GM21528 (cell line): ENCODE results near the gene TRIM27.
"Not testable (repeated sequence)": the region's sequence is repeated elsewhere in the genome, so short reads cannot be mapped to it uniquely, and the experiment has no call there.

Source experiments
- ATAC-seq: cut with Tn5 transposase; IDR thresholded peaks from one replicate; pipeline ENCODE4 v1.9.1; 2021; ENCODE audit warnings: mild to moderate bottlenecking, moderate library complexity; ENCODE audit not compliant: unreplicated experiment, low FRiP score

Gene TRIM27

DNA sequence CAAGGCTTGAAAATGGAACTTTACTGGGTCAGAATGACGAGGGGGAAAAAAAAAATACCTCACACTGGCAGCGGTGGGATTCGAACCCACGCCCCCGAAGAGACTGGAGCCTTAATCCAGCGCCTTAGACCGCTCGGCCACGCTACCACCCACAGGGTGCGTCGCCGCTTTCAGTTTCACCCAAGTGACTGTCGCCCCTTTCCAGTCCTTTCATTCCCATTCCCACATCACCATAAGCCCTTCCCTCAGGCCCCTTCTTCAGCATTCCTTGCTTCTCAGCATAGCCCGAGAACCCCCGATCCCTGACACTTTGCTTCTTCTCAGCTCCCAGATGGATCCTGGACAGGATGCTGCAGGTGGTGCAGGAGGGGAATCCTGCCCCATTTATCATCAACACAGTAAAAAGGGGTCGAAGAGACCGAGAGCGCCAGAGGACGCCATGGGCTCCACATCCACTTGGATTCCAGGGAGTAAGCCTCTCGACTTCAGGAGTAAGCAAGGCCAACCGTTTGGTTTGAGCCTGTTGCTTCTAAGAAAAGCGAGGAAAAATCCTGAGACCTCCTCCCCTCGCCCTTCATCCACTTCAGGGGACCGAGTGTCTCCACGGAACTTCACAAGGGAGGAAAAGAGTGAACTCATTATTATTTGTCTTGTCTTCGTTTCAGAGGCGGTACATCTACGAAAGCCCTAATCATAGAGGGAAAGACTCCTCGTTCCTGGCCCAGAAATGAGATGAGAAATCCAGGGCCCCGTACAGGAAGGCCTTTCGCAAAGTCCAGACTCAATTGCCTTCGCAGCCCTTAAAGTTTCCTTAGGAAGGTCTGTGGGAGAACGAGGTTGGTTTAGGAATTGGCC is 20.0 kb upstream of the TRIM27 start:
- no peak for ATAC-seq

DNA sequence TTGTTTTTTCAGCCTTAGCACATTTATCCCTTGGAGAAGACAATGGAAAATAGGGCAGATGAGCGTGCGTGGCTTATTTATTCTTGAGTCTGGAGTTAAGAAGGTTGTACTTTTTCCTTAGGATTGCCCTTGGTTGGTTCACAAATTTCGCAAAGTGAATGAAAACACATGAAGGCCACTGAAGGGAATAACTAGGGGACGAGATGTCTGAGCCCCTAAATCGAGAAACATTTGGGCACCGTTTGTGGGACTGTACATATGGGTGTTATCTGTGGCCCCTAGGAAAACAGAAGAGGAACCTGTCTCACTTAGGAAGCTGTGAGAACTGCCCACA is 19.4 kb upstream of the TRIM27 start:
- ATAC-seq: no peak

DNA sequence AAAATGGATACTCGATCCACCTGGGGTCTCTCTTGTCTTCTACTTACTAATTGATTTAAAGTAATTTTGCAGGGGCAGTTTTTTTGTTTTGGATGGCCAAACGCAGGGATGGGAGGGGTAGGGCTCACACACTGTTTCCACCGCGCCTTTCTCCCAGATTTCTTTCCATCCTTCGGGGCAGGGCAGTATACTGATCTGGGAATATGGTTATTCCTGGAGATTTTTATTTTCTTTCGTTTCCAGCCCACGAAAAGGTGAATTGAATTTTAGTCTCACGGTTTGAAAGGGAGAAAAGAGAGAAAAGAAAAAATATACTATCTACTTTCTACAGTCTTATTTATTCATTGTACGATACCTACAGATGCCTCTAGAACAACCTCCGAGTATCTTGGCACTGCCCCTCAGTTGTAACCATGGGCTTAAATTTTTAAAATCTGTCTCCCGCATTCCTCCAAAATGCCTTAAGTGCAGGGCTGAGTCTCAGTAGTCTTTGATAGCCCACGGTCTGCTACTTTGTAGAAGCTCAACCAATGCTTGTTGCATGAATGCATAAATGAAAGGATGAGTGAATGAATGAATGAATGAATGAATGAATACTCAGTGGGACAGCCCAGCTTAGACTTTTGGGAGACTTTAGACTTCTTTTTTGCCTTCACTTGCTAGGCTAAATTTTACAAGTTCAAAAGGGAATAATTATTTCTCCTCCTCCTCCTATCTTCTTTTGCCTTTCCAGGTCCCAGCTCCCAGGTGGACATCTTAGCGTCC is 18.1 kb upstream of the TRIM27 start:
- ATAC-seq: no peak

DNA sequence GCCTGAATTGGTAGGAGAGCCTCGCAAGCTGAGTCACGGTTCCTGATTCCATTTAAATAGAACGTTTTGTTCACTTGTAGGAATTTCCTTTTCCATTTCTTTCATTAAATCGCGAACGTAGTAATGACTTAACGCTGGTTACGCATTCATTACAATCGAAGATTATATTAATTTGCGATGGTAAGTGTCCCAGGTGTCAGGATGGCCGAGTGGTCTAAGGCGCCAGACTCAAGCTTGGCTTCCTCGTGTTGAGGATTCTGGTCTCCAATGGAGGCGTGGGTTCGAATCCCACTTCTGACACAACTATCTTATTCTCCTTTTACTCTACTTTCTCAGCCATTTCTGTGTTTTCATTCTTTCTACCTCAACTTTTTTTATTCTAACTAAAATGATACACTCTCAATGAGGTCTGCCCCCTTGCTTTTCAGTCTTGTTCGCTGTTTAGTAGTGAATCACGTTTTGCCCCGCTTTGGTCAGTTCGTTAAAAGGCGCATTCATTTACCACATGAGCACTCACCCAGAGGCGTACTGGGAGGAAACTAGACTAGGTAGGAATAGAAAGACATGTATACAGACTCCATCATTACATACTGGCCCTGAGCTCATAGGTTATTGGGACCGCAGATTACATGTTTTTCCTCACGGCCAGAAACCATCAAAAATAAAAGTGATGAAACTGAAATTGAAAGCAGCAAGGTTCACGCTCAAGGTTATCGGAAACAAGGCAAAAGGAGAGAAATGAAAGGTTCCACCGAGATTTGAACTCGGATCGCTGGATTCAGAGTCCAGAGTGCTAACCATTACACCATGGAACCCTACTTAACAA is 17.3 kb upstream of the TRIM27 start:
- peak; percentile 61 for ATAC-seq

DNA sequence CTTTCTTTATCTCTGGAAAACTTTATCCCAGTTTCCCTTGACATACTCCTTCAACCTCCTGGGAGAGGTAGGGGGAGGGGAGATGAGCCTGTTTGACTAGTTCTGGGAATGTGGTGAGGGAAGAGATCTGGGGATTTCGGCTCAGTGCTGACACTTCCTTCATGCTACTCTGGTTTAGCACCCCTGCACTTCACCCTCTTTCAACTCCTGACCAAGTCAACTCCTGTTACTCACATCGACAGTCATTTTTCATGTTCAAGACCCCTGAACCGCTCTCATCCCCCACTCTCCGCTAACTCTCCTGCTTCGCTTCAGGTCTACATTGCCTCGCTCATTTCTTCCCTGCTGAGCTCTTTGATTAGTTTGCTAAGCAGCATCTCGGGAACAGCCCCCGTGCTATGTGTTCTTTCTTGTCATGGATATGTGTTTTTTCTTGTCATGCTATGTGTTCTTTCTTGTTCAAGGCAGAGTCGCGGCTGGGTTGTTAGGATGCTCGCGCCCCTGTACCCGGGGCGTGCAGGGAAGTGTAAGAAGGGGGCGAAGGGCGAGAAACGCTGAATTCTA is 16.6 kb upstream of the TRIM27 start:
- peak; percentile 19 for ATAC-seq

DNA sequence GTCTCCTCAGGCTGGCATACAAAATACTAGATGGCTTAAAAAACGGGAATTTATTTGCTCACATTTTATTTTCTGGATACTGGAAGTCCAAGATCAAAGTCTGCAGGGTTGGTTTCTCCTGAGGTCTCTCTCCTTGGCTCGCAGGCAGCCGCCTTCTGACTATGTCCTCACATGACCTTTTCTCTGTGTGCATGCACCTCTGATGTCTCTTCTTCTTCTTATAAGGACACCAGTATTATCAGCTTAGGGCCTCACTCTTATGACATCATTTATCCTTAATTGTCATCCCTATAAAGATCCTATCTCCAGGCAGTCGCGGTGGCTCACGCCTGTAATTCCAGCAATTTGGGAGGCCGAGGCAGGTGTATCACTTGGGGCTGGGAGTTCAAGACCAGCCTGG is 9.3 kb upstream of the TRIM27 start:
- no peak for ATAC-seq

DNA sequence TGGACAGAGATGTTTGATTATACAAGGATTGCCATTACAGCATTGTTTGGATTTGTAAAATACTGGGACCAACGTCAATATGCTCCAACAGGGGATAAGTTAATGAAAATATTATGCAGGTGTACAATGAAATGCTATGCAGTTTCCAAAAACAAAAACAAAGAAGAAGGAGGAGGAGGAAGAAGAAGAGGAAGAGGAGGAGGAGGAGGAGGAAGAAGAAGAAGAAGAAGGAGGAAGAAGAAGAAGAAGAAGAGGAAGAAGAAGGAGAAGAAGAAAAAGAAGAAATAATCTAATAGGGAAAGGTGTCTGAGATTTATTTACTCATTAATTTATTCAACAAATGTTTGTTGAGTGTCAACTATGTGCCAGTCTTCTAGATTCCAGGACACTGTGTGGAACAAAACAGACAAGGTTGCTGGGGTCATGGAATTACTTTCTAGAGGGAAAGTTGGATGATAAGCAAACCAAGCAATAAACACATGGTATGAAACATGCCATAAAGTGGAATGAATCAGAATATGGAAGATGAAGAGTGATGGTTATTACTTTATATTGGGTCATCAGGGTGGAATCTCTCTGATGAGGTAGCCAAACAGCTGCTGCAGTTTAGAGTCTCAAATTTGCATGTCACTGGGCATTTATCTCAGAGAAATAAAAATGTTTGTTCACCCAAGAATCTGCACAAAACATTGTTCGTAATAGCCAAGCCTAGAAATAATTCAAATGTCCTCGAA is 6.3 kb upstream of the TRIM27 start:
- no peak for ATAC-seq

DNA sequence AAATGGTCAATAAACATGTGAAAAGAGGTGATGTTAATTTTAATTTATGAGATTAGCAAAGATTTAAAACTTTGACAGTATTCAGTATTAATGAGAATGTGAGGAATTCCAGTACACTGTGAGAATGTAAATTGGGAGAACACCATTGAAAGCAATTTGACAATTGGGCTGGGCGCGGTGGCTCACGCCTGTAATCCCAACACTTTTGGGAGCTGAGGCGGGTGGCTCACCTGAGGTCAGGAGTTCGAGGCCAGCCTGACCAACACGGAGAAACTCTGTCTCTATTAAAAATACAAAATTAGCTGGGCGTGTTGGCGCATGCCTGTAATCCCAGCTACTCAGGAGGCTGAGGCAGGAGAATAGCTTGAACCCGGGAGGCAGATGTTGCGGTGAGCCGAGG is 5.6 kb upstream of the TRIM27 start:
- not testable (repeated sequence) for ATAC-seq

DNA sequence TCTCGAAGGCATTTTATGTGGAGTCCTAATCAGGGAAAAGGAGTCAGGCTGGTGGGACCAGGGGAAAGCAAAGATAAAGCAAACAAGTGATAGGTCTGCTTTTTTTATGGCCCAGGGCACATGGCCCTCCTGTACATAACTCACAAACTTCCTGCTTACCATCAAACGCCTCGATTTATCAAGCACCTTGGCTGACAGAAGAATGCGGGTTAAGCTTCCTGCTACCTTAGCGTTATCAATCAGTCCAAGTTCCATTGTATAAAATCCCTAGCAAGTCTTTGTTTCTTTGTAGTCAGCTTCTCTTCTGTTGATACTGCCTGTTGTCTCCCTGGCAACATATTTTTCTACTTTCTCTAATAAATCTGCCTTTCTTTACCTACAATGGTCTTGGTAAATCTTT is 4.1 kb upstream of the TRIM27 start:
- ATAC-seq: no peak

DNA sequence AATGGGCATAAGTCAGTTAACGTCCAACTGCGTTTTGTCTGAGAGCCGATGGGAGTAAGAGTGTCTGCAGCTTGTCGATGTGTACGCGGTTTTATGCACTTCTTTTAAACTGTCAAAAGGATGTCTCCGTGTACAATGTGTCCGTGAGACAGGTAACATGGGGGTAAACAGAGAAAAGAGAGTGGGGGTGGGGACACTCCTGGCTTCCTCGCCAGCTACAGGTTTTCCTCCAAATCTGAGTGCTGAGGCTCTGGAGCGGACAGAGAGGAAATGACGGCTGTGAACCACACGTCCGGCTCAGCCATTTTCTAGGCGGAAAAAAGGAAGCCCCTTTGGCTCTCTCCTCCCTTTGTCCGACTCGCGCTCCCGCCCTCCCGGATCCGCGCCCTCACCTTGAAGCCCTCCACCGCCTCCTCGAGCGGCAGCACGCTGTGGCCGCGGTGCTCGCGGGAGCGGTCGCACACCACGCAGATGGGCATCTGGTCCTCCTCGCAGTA is 916 bp downstream of the TRIM27 start:
- ATAC-seq: peak; percentile 31

DNA sequence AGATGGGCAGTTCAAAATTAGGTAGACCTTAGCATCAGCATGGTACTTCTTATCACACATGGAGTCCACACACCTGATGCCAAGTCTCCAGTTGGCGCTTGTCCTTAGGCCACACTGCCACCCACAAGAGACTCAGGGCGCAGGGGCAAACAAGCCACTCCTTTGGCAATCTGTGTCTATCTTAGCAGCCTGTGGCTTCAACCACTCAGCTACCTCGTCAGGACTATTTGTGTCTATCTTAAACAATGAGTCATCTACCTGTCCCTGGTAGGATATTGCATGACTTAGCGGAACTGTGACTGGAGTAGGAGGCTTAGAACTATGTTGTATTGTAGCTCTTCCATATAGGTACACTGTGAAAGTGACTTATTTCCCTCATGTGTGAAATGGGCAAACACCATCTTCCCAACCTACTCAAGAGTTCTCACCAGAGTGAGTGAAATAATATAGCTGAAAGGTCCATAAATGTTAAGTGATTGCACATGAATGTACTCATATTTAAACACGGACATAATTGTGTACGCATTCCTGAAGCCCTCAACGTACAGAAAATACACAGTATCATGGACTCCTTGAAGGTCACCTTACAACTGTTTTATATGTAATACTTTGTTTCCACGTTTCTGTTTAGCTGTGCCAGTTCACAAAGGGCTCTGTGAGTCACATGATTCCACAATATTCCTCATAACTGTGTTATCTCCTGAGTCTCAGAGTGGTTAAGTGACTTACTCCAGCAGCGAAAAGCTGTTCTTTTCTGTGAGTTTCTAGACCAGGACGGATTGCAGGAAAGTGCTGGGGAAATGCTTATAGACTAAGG is 1.6 kb downstream of the TRIM27 start:
- no peak for ATAC-seq

DNA sequence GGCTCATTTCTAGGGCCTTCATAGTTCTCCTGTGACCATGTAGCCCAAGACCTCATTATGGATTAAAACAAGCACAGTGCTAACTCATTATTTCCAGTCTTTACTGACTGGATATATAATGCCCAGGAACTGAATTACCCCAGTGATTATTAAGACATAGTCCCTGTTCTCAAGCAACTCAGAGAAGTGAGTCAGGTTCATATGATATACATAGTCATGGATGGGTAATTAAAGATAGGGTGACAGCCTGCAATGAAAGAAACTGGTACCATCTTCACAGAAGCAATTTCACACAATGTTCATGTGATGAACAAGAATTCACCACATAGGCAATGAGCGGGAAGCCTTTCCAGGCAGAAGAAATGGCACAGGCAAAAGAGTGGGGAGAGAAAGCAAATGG is 3.5 kb downstream of the TRIM27 start:
- ATAC-seq: no peak

DNA sequence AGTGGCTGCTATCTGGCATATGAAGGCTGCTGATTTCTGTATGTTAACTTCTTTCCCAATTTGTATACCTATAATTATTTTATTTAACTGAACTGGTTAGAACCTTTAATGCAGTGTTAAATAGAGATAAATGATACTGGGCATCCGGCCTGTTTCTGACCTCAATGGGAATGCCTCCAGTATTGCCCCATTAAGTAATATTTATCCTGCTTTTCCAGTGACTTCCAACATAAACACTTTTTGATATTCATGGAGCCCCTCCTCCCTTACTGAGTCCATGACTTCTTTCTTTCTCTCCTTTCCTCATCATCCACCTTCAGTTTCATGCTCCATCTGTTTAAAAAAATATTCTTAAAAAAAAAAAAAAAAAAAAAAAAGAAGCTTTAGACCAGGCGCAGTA is 8.8 kb downstream of the TRIM27 start:
- ATAC-seq: no peak

DNA sequence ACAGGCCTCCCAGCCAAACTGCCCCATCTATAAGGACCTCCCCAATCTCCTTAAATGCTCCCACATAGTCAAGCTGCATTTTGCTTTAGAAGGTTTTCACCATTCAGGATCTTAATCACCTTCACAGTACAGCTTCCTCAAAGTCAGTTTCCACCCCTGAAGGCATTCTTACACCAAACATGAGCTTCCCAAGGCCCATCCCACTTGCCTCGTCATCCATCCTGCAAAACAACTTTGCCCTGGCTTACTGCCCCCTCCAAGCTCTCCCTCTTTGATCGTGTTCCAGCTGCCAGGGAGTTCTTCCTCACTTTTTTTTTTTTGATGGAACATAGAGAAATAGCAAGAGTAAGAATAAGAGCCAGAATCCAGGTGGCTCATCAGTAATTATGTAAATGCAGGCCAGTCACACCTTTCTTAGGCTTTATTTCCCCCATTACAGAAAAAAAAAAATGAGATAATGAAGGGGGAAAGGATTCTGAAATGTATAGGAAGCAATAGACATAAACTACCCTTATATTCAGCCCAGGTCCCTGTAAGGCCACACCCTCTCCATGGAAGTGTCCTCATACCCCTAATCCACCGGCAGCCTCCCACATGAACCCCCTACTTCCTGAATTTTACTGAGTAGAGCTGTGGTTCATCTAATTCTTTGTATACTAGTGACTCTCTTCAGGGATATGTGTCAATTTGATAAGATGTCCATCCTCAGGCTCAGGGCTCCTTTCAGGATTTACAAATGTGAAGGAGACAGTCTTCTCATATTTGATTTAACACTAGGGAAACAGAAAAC is 12.7 kb downstream of the TRIM27 start:
- ATAC-seq: no peak

DNA sequence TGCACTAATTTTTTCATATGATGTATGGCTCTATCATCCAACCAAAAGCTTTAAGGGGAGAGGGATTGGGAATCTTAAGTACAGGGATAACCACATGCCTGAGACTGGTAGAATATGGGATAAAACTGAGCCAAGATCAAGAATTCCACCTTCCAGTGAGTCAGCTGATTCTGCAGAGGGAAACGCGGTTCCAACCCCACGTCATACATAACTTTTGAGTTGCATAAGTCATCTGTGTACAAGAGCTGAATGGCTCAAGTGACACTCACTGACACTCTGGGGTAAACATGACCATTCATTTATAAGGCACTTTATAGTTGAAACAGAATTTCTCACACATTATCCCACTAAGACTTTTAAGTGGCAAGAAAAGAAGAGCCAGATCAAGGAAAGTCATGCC is 16.4 kb downstream of the TRIM27 start:
- ATAC-seq: no peak

DNA sequence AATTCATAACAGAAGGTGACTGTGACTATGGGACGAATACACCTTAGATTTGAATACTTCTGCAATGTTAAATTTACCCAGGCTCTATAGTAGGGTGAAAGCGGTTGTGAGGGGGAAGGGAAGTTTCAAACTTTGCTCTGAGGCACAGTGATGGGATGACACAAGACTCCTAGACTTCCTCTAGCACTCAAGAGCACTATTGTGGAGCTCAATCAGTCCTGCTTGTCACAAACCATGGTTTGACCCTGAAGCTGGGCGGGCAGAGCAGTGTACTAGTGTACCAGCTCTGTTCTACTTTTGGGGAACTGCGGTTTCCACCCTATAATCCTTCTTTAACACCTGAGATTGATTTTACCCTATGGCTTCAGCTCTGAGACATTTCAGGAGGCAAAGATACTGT is 17.1 kb downstream of the TRIM27 start:
- no peak for ATAC-seq

DNA sequence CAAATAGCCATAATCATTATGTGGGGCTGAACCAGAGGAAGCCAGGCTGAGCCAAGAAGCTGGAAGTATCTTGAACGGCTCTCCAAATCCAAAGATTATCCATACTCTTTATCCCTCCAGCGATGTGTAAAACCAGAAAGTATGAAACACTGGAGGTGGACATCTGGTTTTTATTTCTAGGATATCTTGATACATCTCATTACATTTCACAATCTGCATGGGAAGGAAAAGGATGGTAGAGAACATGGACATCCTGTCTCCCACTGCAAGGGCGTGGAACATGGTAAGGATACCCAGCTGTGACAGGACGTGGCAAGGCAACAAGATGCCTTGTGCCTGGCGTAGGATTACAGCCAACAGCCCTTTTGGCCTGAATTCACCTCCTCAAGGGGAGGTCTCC is 20.1 kb downstream of the TRIM27 start:
- no peak for ATAC-seq

DNA sequence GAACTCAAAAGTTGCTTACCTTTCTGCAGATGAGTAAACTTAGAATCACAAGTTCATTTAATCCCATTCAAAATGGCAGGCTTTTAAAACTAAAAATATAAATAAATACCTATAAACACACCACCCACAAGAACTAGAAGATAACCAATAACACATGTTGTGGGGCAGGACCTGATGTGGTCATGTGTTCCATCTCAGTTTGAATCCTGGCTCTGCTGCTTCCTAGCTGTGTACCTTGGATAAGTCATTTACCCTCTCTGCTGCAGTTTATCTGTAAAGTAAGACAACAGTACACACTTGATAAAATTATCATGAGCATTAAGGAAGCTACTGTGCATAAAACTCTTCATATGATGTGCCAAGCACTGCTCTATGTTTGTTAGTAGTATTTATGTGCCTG is 22.0 kb downstream of the TRIM27 start:
- ATAC-seq: no peak
